Measurements from ENCODE around the gene IGDCC3.
"Not testable (repeated sequence)": the region's sequence is repeated elsewhere in the genome, so short reads cannot be mapped to it uniquely, and the experiment has no call there.

DNA sequence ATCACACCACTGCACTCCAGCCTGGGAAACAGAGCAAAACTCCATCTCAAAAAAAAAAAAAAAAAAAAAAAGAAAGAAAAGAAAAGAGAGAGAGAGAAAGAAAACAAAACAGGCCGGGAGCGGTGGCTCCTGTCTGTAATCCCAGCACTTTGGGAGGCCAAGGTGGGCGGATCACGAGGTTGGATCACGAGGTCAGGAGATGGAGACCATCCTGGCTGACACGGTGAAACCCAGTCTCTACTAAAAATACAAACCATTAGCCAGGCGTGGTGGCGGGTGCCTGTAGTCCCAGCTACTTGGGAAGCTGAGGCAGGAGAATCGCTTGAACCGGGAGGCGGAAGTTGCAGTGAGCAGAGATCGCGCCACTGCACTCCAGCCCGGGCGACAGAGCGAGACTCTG lies 20.7 kb upstream of the IGDCC3 start:
- TF ChIP-seq, protein P1, sequence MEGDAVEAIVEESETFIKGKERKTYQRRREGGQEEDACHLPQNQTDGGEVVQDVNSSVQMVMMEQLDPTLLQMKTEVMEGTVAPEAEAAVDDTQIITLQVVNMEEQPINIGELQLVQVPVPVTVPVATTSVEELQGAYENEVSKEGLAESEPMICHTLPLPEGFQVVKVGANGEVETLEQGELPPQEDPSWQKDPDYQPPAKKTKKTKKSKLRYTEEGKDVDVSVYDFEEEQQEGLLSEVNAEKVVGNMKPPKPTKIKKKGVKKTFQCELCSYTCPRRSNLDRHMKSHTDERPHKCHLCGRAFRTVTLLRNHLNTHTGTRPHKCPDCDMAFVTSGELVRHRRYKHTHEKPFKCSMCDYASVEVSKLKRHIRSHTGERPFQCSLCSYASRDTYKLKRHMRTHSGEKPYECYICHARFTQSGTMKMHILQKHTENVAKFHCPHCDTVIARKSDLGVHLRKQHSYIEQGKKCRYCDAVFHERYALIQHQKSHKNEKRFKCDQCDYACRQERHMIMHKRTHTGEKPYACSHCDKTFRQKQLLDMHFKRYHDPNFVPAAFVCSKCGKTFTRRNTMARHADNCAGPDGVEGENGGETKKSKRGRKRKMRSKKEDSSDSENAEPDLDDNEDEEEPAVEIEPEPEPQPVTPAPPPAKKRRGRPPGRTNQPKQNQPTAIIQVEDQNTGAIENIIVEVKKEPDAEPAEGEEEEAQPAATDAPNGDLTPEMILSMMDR (optimal IDR thresholded peaks at IDR 0.05 in 1 of 3, IDR thresholded peaks at IDR 0.05 in 1 of 3, conservative IDR thresholded peaks at IDR 0.05 in 1 of 3; ENCODE audit: extremely low read depth in 1 of 3, insufficient read depth in 2 of 3, low read length in 3 of 3) = not testable (repeated sequence)
- not testable (repeated sequence) for TF ChIP-seq EZH2 (IDR thresholded peaks at IDR 0.05; ENCODE audit: low read length)

All from keratinocyte (primary cell).